Activated naive CD4-positive, alpha-beta T cell treated with anti-CD3 and anti-CD28 coated beads, Interleukin-2, amount 50 U/mL, for 72 hours (primary cell): ENCODE results near the gene BTG3. TPM values are rescaled to one million over a fixed set of nuclear protein-coding genes. Genes with fewer than 3 reads are reported as not detected.

Experiments used
- ATAC-seq, 2 donors: fragments of 150-1000 bp; cut with Tn5 transposase; 2 replicates each; pipeline ENCODE4 v1.10.0; 2021; ENCODE audit warnings: mild to moderate bottlenecking in 2 of 2, moderate library complexity in 2 of 2
- DNase-seq, 2 donors: peaks; one replicate each; pipeline ENCODE4 v3.0.0; 2021 to 2022; ENCODE audit warnings: low spot score in 2 of 2
- H3K27ac Mint-ChIP-seq, 2 donors: one replicate each; pipeline ENCODE4 v1.8.0; 2022; ENCODE audit warnings: mild to moderate bottlenecking in 2 of 2, mixed read lengths in 2 of 2
- H3K36me3 Mint-ChIP-seq, 2 donors: one replicate each; pipeline ENCODE4 v1.8.0; 2022; ENCODE audit warnings: mixed read lengths in 2 of 2
- H3K9me3 Mint-ChIP-seq, 2 donors: one replicate each; pipeline ENCODE4 v1.8.0; 2022; ENCODE audit warnings: mixed read lengths in 2 of 2
- total RNA-seq, 2 donors: library from RNA; stranded (reverse); gene quantifications; one replicate each; pipeline ENCODE4 v1.2.3, GENCODE V29; 2022

Gene BTG3
- total RNA-seq, 2 donors from 2014 or later: 29.0 to 95.7 TPM

DNA sequence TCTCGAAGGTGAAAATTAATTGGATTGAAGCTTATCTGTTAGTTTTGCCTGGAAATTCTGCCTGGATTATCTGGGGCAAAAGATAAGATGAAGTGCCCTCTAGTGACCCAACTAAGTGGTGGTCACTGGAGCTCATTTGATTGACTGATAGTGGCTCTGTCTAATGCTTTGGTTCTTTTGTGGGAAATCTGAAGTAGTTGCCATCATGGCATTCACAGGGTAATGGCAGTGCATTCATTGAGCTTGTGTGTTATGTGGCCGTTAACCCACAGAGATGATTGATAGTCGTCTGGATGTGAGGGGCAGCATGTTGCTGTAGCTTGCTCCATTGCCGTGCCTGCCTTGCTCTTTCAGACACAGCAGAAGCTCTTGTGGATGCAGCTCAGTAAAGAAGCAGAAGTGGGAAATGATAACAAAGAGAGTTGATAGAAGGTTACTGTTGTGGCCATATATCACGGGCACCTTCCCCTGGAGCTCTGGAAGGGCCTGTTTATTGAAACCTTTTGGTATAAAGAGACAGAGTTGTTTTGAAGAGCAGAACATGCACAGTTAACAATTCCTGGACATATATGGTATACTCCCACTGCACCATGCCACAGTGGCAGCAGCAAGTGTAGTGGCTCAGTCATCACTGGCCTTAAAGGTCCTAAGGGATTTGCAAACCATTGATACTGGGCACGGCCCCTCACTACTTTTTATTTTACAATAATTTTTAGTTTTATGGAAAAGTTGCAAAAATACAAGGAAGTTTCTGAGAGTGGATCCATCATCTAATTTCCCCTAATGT is 57.8 kb downstream of the BTG3 start:
- no peaks in the 10 kb centered on the region for H3K9me3 Mint-ChIP-seq
- DNase-seq (no peak), ATAC-seq (no peak)
- peak overlapping the region in 1 of 2 donors; percentile 4 for H3K27ac Mint-ChIP-seq
- H3K36me3 Mint-ChIP-seq: no peaks in the 10 kb centered on the region

DNA sequence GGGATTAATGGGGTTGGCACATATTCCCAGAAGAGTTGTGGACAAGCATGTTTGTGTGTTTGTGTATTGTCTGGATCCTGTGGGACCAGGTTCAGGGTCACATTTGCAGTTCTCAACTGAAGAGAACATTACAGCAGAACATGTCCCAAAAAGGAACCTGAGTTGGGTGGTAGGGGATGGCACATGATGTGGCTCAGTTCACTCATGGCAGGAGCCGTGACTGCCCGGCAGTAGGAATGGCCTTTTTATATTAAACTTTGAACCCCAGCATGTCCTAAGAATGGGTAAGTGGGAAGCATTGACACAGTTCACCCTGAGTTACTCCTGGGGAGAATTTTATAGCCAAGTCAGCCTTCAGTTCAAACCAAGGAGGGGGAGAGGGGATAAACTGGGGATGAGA is 58.6 kb downstream of the BTG3 start:
- Mint-ChIP-seq H3K36me3 (no peaks in the 10 kb centered on the region), H3K9me3 (no peaks in the 10 kb centered on the region), H3K27ac (no peak overlapping the region)
- ATAC-seq (no peak), DNase-seq (no peak)

DNA sequence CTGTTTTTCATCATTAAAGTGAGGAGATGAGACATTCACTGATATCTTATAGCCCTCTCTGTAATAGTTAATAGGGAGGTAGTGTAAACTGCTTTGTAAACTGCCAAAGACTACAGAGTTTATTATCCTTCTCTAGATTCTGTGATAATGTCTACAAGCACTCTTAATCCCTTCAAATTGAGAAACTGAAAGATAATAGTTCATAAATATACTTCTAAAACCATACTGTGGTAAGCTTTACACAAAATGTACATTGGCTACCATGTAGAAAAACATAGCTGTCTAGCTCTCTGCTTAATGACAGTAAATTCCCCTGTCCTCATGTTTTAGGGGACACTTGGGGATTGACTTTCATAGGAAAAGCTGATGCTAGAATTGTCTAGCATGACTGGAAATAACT is 60.3 kb downstream of the BTG3 start:
- no peaks in the 10 kb centered on the region for H3K36me3 Mint-ChIP-seq
- DNase-seq (no peak), ATAC-seq (no peak)
- H3K27ac Mint-ChIP-seq: no peak overlapping the region
- H3K9me3 Mint-ChIP-seq: no peaks in the 10 kb centered on the region

DNA sequence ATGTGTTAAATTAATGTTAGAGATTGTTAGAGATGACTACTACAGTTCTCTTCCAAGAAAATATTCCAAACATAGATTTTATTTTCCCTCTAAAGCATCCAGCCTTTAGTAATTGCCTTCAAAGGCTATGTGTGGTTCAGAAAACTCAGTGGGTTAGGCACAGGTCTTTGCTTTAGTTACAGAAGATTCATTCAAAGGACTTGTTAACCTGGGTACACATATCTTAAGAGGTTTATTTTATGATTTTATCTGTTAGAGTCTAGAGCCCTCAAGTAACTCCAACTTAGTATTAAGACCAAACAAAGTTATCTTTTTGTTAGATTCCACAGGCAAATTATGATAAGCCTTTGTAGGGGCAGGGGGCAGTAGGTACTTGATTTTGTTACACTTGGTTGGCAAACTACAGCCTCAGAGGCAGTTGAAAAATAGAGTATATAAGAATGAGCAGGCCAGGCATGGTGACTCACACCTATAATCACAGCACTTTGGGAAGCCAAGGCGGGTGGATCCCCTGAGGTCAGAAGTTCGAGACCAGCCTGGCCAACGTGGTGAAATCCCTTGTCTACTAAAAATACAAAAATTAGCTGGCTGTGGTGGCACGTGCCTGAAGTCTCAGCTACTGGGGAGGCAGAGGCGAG is 61.9 kb downstream of the BTG3 start:
- no peaks in the 10 kb centered on the region for H3K36me3 Mint-ChIP-seq
- DNase-seq: no peak
- ATAC-seq: no peak
- H3K27ac Mint-ChIP-seq: no peak overlapping the region
- no peaks in the 10 kb centered on the region for H3K9me3 Mint-ChIP-seq

DNA sequence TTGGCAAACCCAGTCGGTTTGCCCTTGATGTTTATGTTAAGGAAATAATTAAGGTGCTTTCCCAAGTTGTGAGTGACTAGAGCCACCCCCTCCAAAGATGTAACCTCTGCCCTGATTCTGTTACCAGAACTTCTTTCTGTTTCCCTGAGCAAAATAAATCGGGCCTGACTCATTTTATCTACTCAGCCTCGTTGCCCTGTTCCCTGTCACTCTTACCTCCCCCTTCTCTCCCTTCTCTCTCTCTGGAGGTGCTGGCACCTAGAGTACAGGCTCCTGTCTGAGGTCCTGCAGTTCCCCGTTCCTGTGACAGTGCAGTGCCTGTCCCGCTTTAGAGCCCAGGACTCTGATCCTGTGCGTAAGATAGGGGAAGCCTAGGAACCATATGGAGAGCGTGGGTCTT is 64.4 kb downstream of the BTG3 start:
- no peaks in the 10 kb centered on the region for H3K36me3 Mint-ChIP-seq
- DNase-seq (no peak), ATAC-seq (no peak)
- no peak overlapping the region for H3K27ac Mint-ChIP-seq
- H3K9me3 Mint-ChIP-seq: no peaks in the 10 kb centered on the region

DNA sequence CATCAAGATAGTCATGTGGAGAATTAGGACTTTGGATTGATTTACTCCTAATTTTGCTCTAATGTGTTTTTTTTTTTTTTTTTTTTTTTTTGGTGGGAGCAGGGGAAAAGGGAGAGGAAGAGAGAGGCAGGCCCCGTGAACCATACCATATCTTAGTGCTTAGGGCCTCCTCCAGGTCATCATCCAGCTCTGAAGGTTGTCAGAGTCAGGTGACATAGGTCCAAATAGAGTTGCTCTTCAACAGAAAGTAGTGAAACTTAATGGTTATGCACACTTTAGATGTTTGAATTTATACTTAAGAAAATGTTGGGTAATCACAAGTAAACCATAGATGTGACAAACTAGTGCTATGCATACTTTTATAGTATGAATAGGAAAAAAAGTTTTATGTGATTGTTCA is 67.7 kb downstream of the BTG3 start:
- DNase-seq (no peak), ATAC-seq (no peak)
- Mint-ChIP-seq H3K36me3 (no peaks in the 10 kb centered on the region), H3K9me3 (no peaks in the 10 kb centered on the region), H3K27ac (no peak overlapping the region)

Other genes with a start within 250 kb of the BTG3 start
- gene CXADR, start 99.9 kb downstream of the BTG3 start, total RNA-seq: under 1 TPM; 0.14 to 0.54 TPM
- gene C21orf91, start 206.5 kb upstream of the BTG3 start, total RNA-seq: 10 to 100 TPM; 14.4 to 24.4 TPM